Eye (tissue), 1 donor: ENCODE data around the gene TMPRSS5.
A peak's percentile ranks its signal among the peaks of the same experiment; 100 is the strongest.
"Not testable (repeated sequence)": the region's sequence is repeated elsewhere in the genome, so short reads cannot be mapped to it uniquely, and the experiment has no call there.

Experiments used
- DNase-seq: peaks from one replicate; pipeline ENCODE4 v3.0.0-alpha.2; 2015

Gene TMPRSS5

GRCh38 chr11:113705871-113706655 lies at the start of gene TMPRSS5:
TSS of gene TMPRSS5 (minus strand) at chr11:113706308. CDS start at chr11:113706224, 84 bp downstream.
- DNase-seq: peak; percentile 89

GRCh38 chr11:113752932-113753331 lies 46.8 kb upstream of the TMPRSS5 start:
- no peak for DNase-seq

GRCh38 chr11:113736323-113736722 lies 30.2 kb upstream of the TMPRSS5 start:
- no peak for DNase-seq

GRCh38 chr11:113732092-113732491 lies 26.0 kb upstream of the TMPRSS5 start:
- no peak for DNase-seq

GRCh38 chr11:113730887-113731726 lies 25.0 kb upstream of the TMPRSS5 start:
- peak; percentile 85 for DNase-seq

- DNase-seq: no peak
These were observed 23.3 kb upstream of the TMPRSS5 start for GRCh38 chr11:113729456-113729855.

- no peak for DNase-seq
These were observed 22.7 kb upstream of the TMPRSS5 start for GRCh38 chr11:113728814-113729213.

GRCh38 chr11:113725913-113726312 lies 19.8 kb upstream of the TMPRSS5 start:
- no peak for DNase-seq

- no peak for DNase-seq
These were observed 19.3 kb upstream of the TMPRSS5 start for GRCh38 chr11:113725407-113725806.

GRCh38 chr11:113724778-113725177 lies 18.7 kb upstream of the TMPRSS5 start:
- peak; percentile 52 for DNase-seq

GRCh38 chr11:113723787-113724186 lies 17.7 kb upstream of the TMPRSS5 start:
- peak; percentile 74 for DNase-seq

GRCh38 chr11:113722934-113723333 lies 16.8 kb upstream of the TMPRSS5 start:
- DNase-seq: no peak

GRCh38 chr11:113722221-113722620 lies 16.1 kb upstream of the TMPRSS5 start:
- no peak for DNase-seq

- no peak for DNase-seq
These were observed 15.5 kb upstream of the TMPRSS5 start for GRCh38 chr11:113721462-113722066.

GRCh38 chr11:113720478-113720877 lies 14.4 kb upstream of the TMPRSS5 start:
- not testable (repeated sequence) for DNase-seq

- no peak for DNase-seq
These were observed 9.9 kb upstream of the TMPRSS5 start for GRCh38 chr11:113715882-113716625.

- no peak for DNase-seq
These were observed 9.2 kb upstream of the TMPRSS5 start for GRCh38 chr11:113715273-113715672.

- no peak for DNase-seq
These were observed 4.9 kb upstream of the TMPRSS5 start for GRCh38 chr11:113710989-113711388.

- not testable (repeated sequence) for DNase-seq
These were observed 2.6 kb downstream of the TMPRSS5 start for GRCh38 chr11:113703551-113703950.

- DNase-seq: no peak
These were observed 4.6 kb downstream of the TMPRSS5 start for GRCh38 chr11:113701491-113701890.

GRCh38 chr11:113698515-113698914 lies 7.6 kb downstream of the TMPRSS5 start:
- no peak for DNase-seq

GRCh38 chr11:113697756-113698407 lies 8.2 kb downstream of the TMPRSS5 start:
- DNase-seq: no peak
